ENCODE data around the gene LRRC40. TPM values are rescaled to one million over a fixed set of nuclear protein-coding genes. Genes with fewer than 3 reads are reported as not detected.
A peak's percentile ranks its signal among the peaks of the same experiment; 100 is the strongest.
"Not testable (repeated sequence)": the region's sequence is repeated elsewhere in the genome, so short reads cannot be mapped to it uniquely, and the experiment has no call there.

The LRRC40 gene
- total RNA-seq, 1 experiment from 2014 or later: 35.9 TPM

GRCh38 chr1:70190180-70190579 is 15.2 kb downstream of the LRRC40 start:
- Histone ChIP-seq H3K27ac (no peak overlapping the region), H3K27me3 (replicated peaks) (no peaks in the 10 kb centered on the region), H3K9me3 (replicated peaks) (no peaks in the 10 kb centered on the region; the same call in 1 of the 2 replicates), H3K4me3 (no peak overlapping the region), H3K4me1 (replicated peaks) (no peaks in the 10 kb centered on the region), H3K36me3 (no peaks in the 10 kb centered on the region)
- no peak for DNase-seq (ENCODE audit: low read depth in 1 of 2, low spot score in 2 of 2)

GRCh38 chr1:70188522-70188921 is 16.9 kb downstream of the LRRC40 start:
- Histone ChIP-seq H3K36me3 (no peaks in the 10 kb centered on the region), H3K27ac (no peak overlapping the region), H3K9me3 (replicated peaks) (no peaks in the 10 kb centered on the region; the same call in 1 of the 2 replicates), H3K27me3 (replicated peaks) (no peaks in the 10 kb centered on the region), H3K4me1 (replicated peaks) (no peaks in the 10 kb centered on the region), H3K4me3 (no peak overlapping the region)
- DNase-seq (ENCODE audit: low read depth in 1 of 2, low spot score in 2 of 2): no peak

- H3K4me3 ChIP-seq; H3K36me3 ChIP-seq; H3K9me3 ChIP-seq (replicated peaks); H3K4me1 ChIP-seq (replicated peaks); H3K27me3 ChIP-seq (replicated peaks); H3K27ac ChIP-seq; DNase-seq (ENCODE audit: low read depth in 1 of 2, low spot score in 2 of 2): not testable (repeated sequence)
Observed at GRCh38 chr1:70185181-70185580, 20.2 kb downstream of the LRRC40 start.

GRCh38 chr1:70171512-70171911 is 33.9 kb downstream of the LRRC40 start:
- Histone ChIP-seq H3K4me3 (no peak overlapping the region), H3K9me3 (replicated peaks) (no peaks in the 10 kb centered on the region), H3K27me3 (replicated peaks) (no peaks in the 10 kb centered on the region), H3K27ac (no peak overlapping the region), H3K4me1 (replicated peaks) (no peaks in the 10 kb centered on the region), H3K36me3 (no peaks in the 10 kb centered on the region)
- DNase-seq (ENCODE audit: low read depth in 1 of 2, low spot score in 2 of 2): no peak

GRCh38 chr1:70169018-70169839 is 36.1 kb downstream of the LRRC40 start:
- DNase-seq (ENCODE audit: low read depth in 1 of 2, low spot score in 2 of 2): no peak
- H3K4me1 ChIP-seq (replicated peaks): no peaks in the 10 kb centered on the region
- H3K27ac ChIP-seq: no peak overlapping the region
- no peaks in the 10 kb centered on the region for H3K9me3 ChIP-seq (replicated peaks)
- H3K4me3 ChIP-seq: no peak overlapping the region
- H3K36me3 ChIP-seq: peaks cover 4% of the 10 kb centered on the region; the same call in 1 of the 2 replicates
- H3K27me3 ChIP-seq (replicated peaks): no peaks in the 10 kb centered on the region

GRCh38 chr1:70168283-70168682 is 37.1 kb downstream of the LRRC40 start:
- H3K4me3 ChIP-seq: no peak overlapping the region

GRCh38 chr1:70164350-70164749 is 41.0 kb downstream of the LRRC40 start:
- Histone ChIP-seq H3K27ac (no peak overlapping the region), H3K4me3 (no peak overlapping the region), H3K9me3 (replicated peaks) (no peaks in the 10 kb centered on the region), H3K4me1 (replicated peaks) (no peaks in the 10 kb centered on the region), H3K36me3 (peaks cover 7% of the 10 kb centered on the region), H3K27me3 (replicated peaks) (no peaks in the 10 kb centered on the region)
- DNase-seq (ENCODE audit: low read depth in 1 of 2, low spot score in 2 of 2): no peak

More at GRCh38 chr1:70168283-70168682, 37.1 kb downstream of the LRRC40 start:
- H3K27me3 ChIP-seq (replicated peaks): no peaks in the 10 kb centered on the region
- no peak overlapping the region for H3K27ac ChIP-seq
- H3K36me3 ChIP-seq: peaks cover 4% of the 10 kb centered on the region
- H3K4me1 ChIP-seq (replicated peaks): no peaks in the 10 kb centered on the region
- no peak for DNase-seq (ENCODE audit: low read depth in 1 of 2, low spot score in 2 of 2)
- H3K9me3 ChIP-seq (replicated peaks): no peaks in the 10 kb centered on the region

GRCh38 chr1:70156529-70157120 is 48.8 kb downstream of the LRRC40 start:
- Histone ChIP-seq H3K27me3 (replicated peaks) (no peaks in the 10 kb centered on the region), H3K27ac (no peak overlapping the region), H3K9me3 (replicated peaks) (no peaks in the 10 kb centered on the region), H3K36me3 (no peaks in the 10 kb centered on the region), H3K4me3 (no peak overlapping the region), H3K4me1 (replicated peaks) (peaks cover 5% of the 10 kb centered on the region; the same call in 1 of the 2 replicates)
- DNase-seq (ENCODE audit: low read depth in 1 of 2, low spot score in 2 of 2): no peak

GRCh38 chr1:70153739-70154138 is 51.6 kb downstream of the LRRC40 start:
- Histone ChIP-seq H3K9me3 (replicated peaks) (no peaks in the 10 kb centered on the region), H3K27ac (no peak overlapping the region), H3K4me3 (no peak overlapping the region), H3K27me3 (replicated peaks) (no peaks in the 10 kb centered on the region), H3K36me3 (no peaks in the 10 kb centered on the region), H3K4me1 (replicated peaks) (peaks cover 5% of the 10 kb centered on the region; the same call in 1 of the 2 replicates)
- no peak for DNase-seq (ENCODE audit: low read depth in 1 of 2, low spot score in 2 of 2)

- Histone ChIP-seq H3K4me1 (replicated peaks) (peaks cover 6% of the 10 kb centered on the region), H3K36me3 (peaks cover 5% of the 10 kb centered on the region; the same call in 1 of the 2 replicates), H3K27ac (no peak overlapping the region), H3K9me3 (replicated peaks) (no peaks in the 10 kb centered on the region), H3K4me3 (no peak overlapping the region), H3K27me3 (replicated peaks) (no peaks in the 10 kb centered on the region)
- no peak for DNase-seq (ENCODE audit: low read depth in 1 of 2, low spot score in 2 of 2)
Observed at GRCh38 chr1:70150444-70150843, 54.9 kb downstream of the LRRC40 start.

- no peak overlapping the region for H3K27ac ChIP-seq
- no peaks in the 10 kb centered on the region for H3K9me3 ChIP-seq (replicated peaks)
- H3K4me1 ChIP-seq (replicated peaks): peaks cover 6% of the 10 kb centered on the region
- no peak overlapping the region for H3K4me3 ChIP-seq
- DNase-seq (ENCODE audit: low read depth in 1 of 2, low spot score in 2 of 2): peak in 1 of 2 experiments; percentile 8
- no peaks in the 10 kb centered on the region for H3K27me3 ChIP-seq (replicated peaks)
- H3K36me3 ChIP-seq: peaks cover 10% of the 10 kb centered on the region; the same call in 1 of the 2 replicates
Observed at GRCh38 chr1:70146488-70146887, 58.9 kb downstream of the LRRC40 start.

- no peak overlapping the region for H3K4me3 ChIP-seq
- no peak for DNase-seq (ENCODE audit: low read depth in 1 of 2, low spot score in 2 of 2)
- H3K27me3 ChIP-seq (replicated peaks): no peaks in the 10 kb centered on the region
- H3K4me1 ChIP-seq (replicated peaks): peaks cover 6% of the 10 kb centered on the region
- no peak overlapping the region for H3K27ac ChIP-seq
- peaks cover 7% of the 10 kb centered on the region; the same call in 1 of the 2 replicates for H3K36me3 ChIP-seq
- no peaks in the 10 kb centered on the region for H3K9me3 ChIP-seq (replicated peaks)
Observed at GRCh38 chr1:70143048-70143659, 62.2 kb downstream of the LRRC40 start.

- H3K4me1 ChIP-seq (replicated peaks): peaks cover 6% of the 10 kb centered on the region
- DNase-seq (ENCODE audit: low read depth in 1 of 2, low spot score in 2 of 2): no peak
- H3K27me3 ChIP-seq (replicated peaks): no peaks in the 10 kb centered on the region
- H3K36me3 ChIP-seq: peaks cover 7% of the 10 kb centered on the region; the same call in 1 of the 2 replicates
- no peaks in the 10 kb centered on the region for H3K9me3 ChIP-seq (replicated peaks)
- no peak overlapping the region for H3K27ac ChIP-seq
- no peak overlapping the region for H3K4me3 ChIP-seq
Observed at GRCh38 chr1:70142075-70142474, 63.3 kb downstream of the LRRC40 start.

- Histone ChIP-seq H3K4me1 (replicated peaks) (no peaks in the 10 kb centered on the region), H3K36me3 (peaks cover 7% of the 10 kb centered on the region; the same call in 1 of the 2 replicates), H3K9me3 (replicated peaks) (no peaks in the 10 kb centered on the region), H3K4me3 (no peak overlapping the region), H3K27ac (no peak overlapping the region), H3K27me3 (replicated peaks) (no peaks in the 10 kb centered on the region)
- DNase-seq (ENCODE audit: low read depth in 1 of 2, low spot score in 2 of 2): no peak
Observed at GRCh38 chr1:70140894-70141293, 64.5 kb downstream of the LRRC40 start.

All from SJSA1 (cell line).